Liver (tissue), 3 donors: ENCODE results near the gene C4orf46.

Experiments
- CTCF ChIP-seq: fragments of 150-350 bp; IDR thresholded peaks from 2 replicates; pipeline ENCODE4 v1.5.1; 2017; ENCODE audit warnings: improper control_type of control experiment, low read depth, low read length; ENCODE audit not compliant: missing input control
- EGR1 ChIP-seq, 2 donors: IDR thresholded peaks; 2 replicates each; pipeline ENCODE4 v1.6.1; 2016 to 2018; ENCODE audit warnings: antibody characterized with exemption in 2 of 2, low read depth in 2 of 2
- FOXA2 ChIP-seq: IDR thresholded peaks from 2 replicates; pipeline ENCODE4 v1.6.1; 2016; ENCODE audit warnings: antibody characterized with exemption
- GABPA ChIP-seq, 2 donors: IDR thresholded peaks in 1 of 2; conservative IDR thresholded peaks in 1 of 2; 2 replicates each; pipeline ENCODE4 v1.6.1; 2016; ENCODE audit warnings: antibody characterized with exemption in 2 of 2, mild to moderate bottlenecking in 1 of 2, moderate library complexity in 1 of 2
- HNF4A ChIP-seq, 2 donors: conservative IDR thresholded peaks; 2 replicates each; pipeline ENCODE4 v1.6.1; 2016; ENCODE audit warnings: antibody characterized with exemption in 2 of 2, mild to moderate bottlenecking in 2 of 2
- HNF4G ChIP-seq: IDR thresholded peaks from 2 replicates; pipeline ENCODE4 v1.6.1; 2016; ENCODE audit warnings: antibody characterized with exemption
- JUND ChIP-seq, 2 donors: IDR thresholded peaks; 2 replicates each; pipeline ENCODE4 v1.6.1; 2016; ENCODE audit warnings: antibody characterized with exemption in 2 of 2
- MAX ChIP-seq: IDR thresholded peaks from 2 replicates; pipeline ENCODE4 v1.6.1; 2016; ENCODE audit warnings: antibody characterized with exemption
- RAD21 ChIP-seq, 2 donors: IDR thresholded peaks; 2 replicates each; pipeline ENCODE4 v1.6.1; 2016; ENCODE audit warnings: antibody characterized with exemption in 2 of 2, mild to moderate bottlenecking in 2 of 2
- REST ChIP-seq: IDR thresholded peaks from 2 replicates; pipeline ENCODE4 v1.6.1; 2016; ENCODE audit warnings: antibody characterized with exemption, mild to moderate bottlenecking
- SP1 ChIP-seq: IDR thresholded peaks from 2 replicates; pipeline ENCODE4 v1.6.1; 2018; ENCODE audit warnings: antibody characterized with exemption, mild to moderate bottlenecking
- TAF1 ChIP-seq: conservative IDR thresholded peaks from 2 replicates; pipeline ENCODE4 v1.6.1; 2016; ENCODE audit warnings: antibody characterized with exemption, mild to moderate bottlenecking
- YY1 ChIP-seq: IDR thresholded peaks from 2 replicates; pipeline ENCODE4 v1.6.1; 2016; ENCODE audit warnings: antibody characterized with exemption, mild to moderate bottlenecking
- ZBTB33 ChIP-seq: IDR thresholded peaks from 2 replicates; pipeline ENCODE4 v1.6.1; 2016; ENCODE audit warnings: antibody characterized with exemption
- donor health status: healthy.
- donor health status: healthy.

- TF ChIP-seq CTCF (no peak), HNF4A (conservative IDR thresholded peaks at IDR 0.05) (no peak), TAF1 (no peak), SP1 (no peak), FOXA2 (no peak), REST (no peak), ZBTB33 (no peak), RAD21 (IDR thresholded peaks at IDR 0.05) (no peak), MAX (no peak), YY1 (no peak), HNF4G (no peak), JUND (IDR thresholded peaks at IDR 0.05) (no peak), GABPA (IDR thresholded peaks at IDR 0.05 in 1 of 2, conservative IDR thresholded peaks at IDR 0.05 in 1 of 2) (no peak), EGR1 (IDR thresholded peaks at IDR 0.05; ENCODE audit: low read depth in 2 of 2) (no peak)
These were observed 26.9 kb downstream of the C4orf46 start for GRCh38 chr4:158644760-158645159.
